Keratinocyte (primary cell): Measurements from ENCODE around the gene TENM3. TPM values are rescaled to one million over a fixed set of nuclear protein-coding genes. Genes with fewer than 3 reads are reported as not detected.

ENCODE experiments used
- DNase-seq: peaks from one replicate; pipeline ENCODE4 v3.0.0-alpha.2; 2011; ENCODE audit warnings: low read depth, missing footprints, low spot score
- FAIRE-seq: peaks from 2 replicates; lab custom pipeline; 2011; peaks lifted over from hg19 to GRCh38; lab: Jason Lieb, UNC
- H2AFZ ChIP-seq: 2 replicates; pipeline ENCODE4 v1.6.0; 2012; ENCODE audit warnings: low read length, control low read depth, inconsistent platforms; ENCODE audit not compliant: control insufficient read depth
- H3K27ac ChIP-seq: 2 replicates; pipeline ENCODE4 v1.5.1; 2011; ENCODE audit warnings: low read length; ENCODE audit not compliant: control insufficient read depth, insufficient read depth
- H3K27me3 ChIP-seq: 3 replicates; pipeline ENCODE4 v1.6.0; 2011; ENCODE audit warnings: low read length; ENCODE audit not compliant: control insufficient read depth, insufficient read depth; ENCODE audit errors: extremely low read depth
- H3K36me3 ChIP-seq, 2 experiments: 2 replicates in 1 of 2; 3 replicates in 1 of 2; pipeline ENCODE4 v1.5.1; 2011; ENCODE audit warnings: low read length in 2 of 2, mild to moderate bottlenecking in 1 of 2; ENCODE audit not compliant: control insufficient read depth in 2 of 2, insufficient read depth in 2 of 2; ENCODE audit errors: extremely low read depth in 1 of 2
- H3K4me1 ChIP-seq: 3 replicates; pipeline ENCODE4 v1.5.1; 2011; ENCODE audit warnings: low read length; ENCODE audit not compliant: control insufficient read depth, insufficient read depth; ENCODE audit errors: extremely low read depth
- H3K4me2 ChIP-seq: 3 replicates; pipeline ENCODE4 v1.6.0; 2011; ENCODE audit warnings: low read depth, low read length; ENCODE audit not compliant: control insufficient read depth, insufficient read depth; ENCODE audit errors: extremely low read depth
- H3K4me3 ChIP-seq, 3 experiments: fragments of 200-600 bp in 1 of 3; sonication (generic) in 1 of 3; 2 replicates in 2 of 3; 3 replicates in 1 of 3; pipeline ENCODE4 v1.5.1; 2011 to 2016; ENCODE audit warnings: low read length in 3 of 3, mild to moderate bottlenecking in 3 of 3, control low read depth in 2 of 3, inconsistent platforms in 1 of 3, low read depth in 1 of 3, mixed read lengths in 1 of 3, mixed run types in 1 of 3, moderate library complexity in 1 of 3; ENCODE audit not compliant: control insufficient read depth in 2 of 3, insufficient read depth in 2 of 3; ENCODE audit errors: extremely low read depth in 1 of 3
- H3K79me2 ChIP-seq: 2 replicates; pipeline ENCODE4 v1.6.0; 2012; ENCODE audit warnings: low read length; ENCODE audit not compliant: control insufficient read depth, insufficient read depth
- H3K9ac ChIP-seq: 3 replicates; pipeline ENCODE4 v1.6.0; 2011; ENCODE audit warnings: low read length; ENCODE audit not compliant: control insufficient read depth, insufficient read depth; ENCODE audit errors: extremely low read depth
- H3K9me1 ChIP-seq: 3 replicates; pipeline ENCODE4 v1.6.0; 2011; ENCODE audit warnings: low read length; ENCODE audit not compliant: control insufficient read depth, insufficient read depth; ENCODE audit errors: extremely low read depth
- H3K9me3 ChIP-seq: 2 replicates; pipeline ENCODE4 v1.5.1; 2012; ENCODE audit warnings: low read depth, low read length; ENCODE audit not compliant: control insufficient read depth
- H4K20me1 ChIP-seq: 3 replicates; pipeline ENCODE4 v1.6.0; 2011; ENCODE audit warnings: low read length; ENCODE audit not compliant: control insufficient read depth, insufficient read depth; ENCODE audit errors: extremely low read depth
- CTCF ChIP-seq, 3 experiments: IDR thresholded peaks in 1 of 3; conservative IDR thresholded peaks in 1 of 3; optimal IDR thresholded peaks in 1 of 3; 2 replicates in 2 of 3; 3 replicates in 1 of 3; pipeline versions ENCODE3 to v1.5.1; 2011; ENCODE audit warnings: low read length in 3 of 3, mild to moderate bottlenecking in 3 of 3, moderate library complexity in 2 of 3, control low read depth in 1 of 3, inconsistent platforms in 1 of 3; ENCODE audit not compliant: insufficient read depth in 2 of 3; ENCODE audit errors: extremely low read depth in 1 of 3
- EZH2 ChIP-seq: IDR thresholded peaks from one replicate; pipeline ENCODE4 v1.6.1; 2012; ENCODE audit warnings: inconsistent platforms, mild to moderate bottlenecking, low read length, moderate library complexity
- dilution Hi-C: fragments of 300-500 bp; cut with MboI; formaldehyde crosslinking; loops from one replicate; pipeline ENCODE4 v1.7.0; 2020; ENCODE audit warnings: low sequenced_read_pairs; ENCODE audit not compliant: extremely low pct_ligation_motif_present
- polyA plus RNA-seq, 5 experiments: library from polyadenylated mRNA; depleted of rRNA in 3 of 5; stranded (reverse) in 3 of 5; stranded (forward) in 1 of 5; unstranded in 1 of 5; fragments of >200 nt; gene quantifications; 1 replicate in 1 of 5; 2 replicates in 3 of 5; 3 replicates in 1 of 5; pipeline versions ENCODE4 v1.2.1 to v1.2.3, GENCODE V29; 2011 to 2012; ENCODE audit warnings: missing spikeins in 2 of 5, low read depth in 1 of 5, low replicate concordance in 1 of 5

TENM3 gene
- polyA plus RNA-seq, 1 donor (not counting 4 experiments of a cell fraction or from before 2014, with no cell fraction given), result 17.0 TPM

GRCh38 chr4:182837831-182838230, 594.6 kb downstream of the TENM3 start:
- Histone ChIP-seq H3K27ac (no peak overlapping the region), H2AFZ (no peak overlapping the region), H3K27me3 (no peaks in the 10 kb centered on the region), H3K36me3 (no peaks in the 10 kb centered on the region), H3K4me3 (no peak overlapping the region), H3K9me3 (no peaks in the 10 kb centered on the region), H3K9me1 (no peaks in the 10 kb centered on the region), H4K20me1 (no peaks in the 10 kb centered on the region), H3K4me2 (no peak overlapping the region), H3K9ac (no peak overlapping the region), H3K4me1 (peaks cover under 1% of the 10 kb centered on the region), H3K79me2 (no peaks in the 10 kb centered on the region)
- TF ChIP-seq EZH2 (no peak), CTCF (optimal IDR thresholded peaks at IDR 0.05 in 1 of 3, IDR thresholded peaks at IDR 0.05 in 1 of 3, conservative IDR thresholded peaks at IDR 0.05 in 1 of 3; ENCODE audit: extremely low read depth in 1 of 3, insufficient read depth in 2 of 3, low read length in 3 of 3) (no peak)
- FAIRE-seq (no peak), DNase-seq (no peak)
- dilution Hi-C loops, result no loop called here

GRCh38 chr4:182838535-182838934, 595.3 kb downstream of the TENM3 start:
- no peak overlapping the region for H3K9ac ChIP-seq
- dilution Hi-C loops, result no loop called here
- TF ChIP-seq EZH2, result no peak
- TF ChIP-seq CTCF (optimal IDR thresholded peaks at IDR 0.05 in 1 of 3, IDR thresholded peaks at IDR 0.05 in 1 of 3, conservative IDR thresholded peaks at IDR 0.05 in 1 of 3; ENCODE audit: extremely low read depth in 1 of 3, insufficient read depth in 2 of 3, low read length in 3 of 3), result no peak
- H3K9me3 ChIP-seq, result no peaks in the 10 kb centered on the region
- H4K20me1 ChIP-seq, result no peaks in the 10 kb centered on the region
- no peak for FAIRE-seq
- no peak overlapping the region for H3K27ac ChIP-seq
- no peak overlapping the region for H2AFZ ChIP-seq
- peaks cover 5% of the 10 kb centered on the region for H3K4me1 ChIP-seq
- no peaks in the 10 kb centered on the region for H3K36me3 ChIP-seq
- DNase-seq, result no peak
- no peaks in the 10 kb centered on the region for H3K79me2 ChIP-seq
- no peak overlapping the region for H3K4me2 ChIP-seq
- H3K27me3 ChIP-seq, result no peaks in the 10 kb centered on the region
- H3K9me1 ChIP-seq, result no peaks in the 10 kb centered on the region
- no peak overlapping the region for H3K4me3 ChIP-seq
